Upper lobe of left lung (tissue), 6 donors: Measurements from ENCODE around the gene POLE. TPM values are rescaled to one million over a fixed set of nuclear protein-coding genes. Genes with fewer than 3 reads are reported as not detected.

Experiments
- ATAC-seq, 2 donors: fragments of 200-7000 bp; cut with Tn5 transposase; one replicate each; pipeline ENCODE4 v1.9.1; 2022; ENCODE audit warnings: mild to moderate bottlenecking in 2 of 2, moderate library complexity in 2 of 2; ENCODE audit not compliant: low FRiP score in 2 of 2
- DNase-seq, 2 donors: peaks; one replicate each; pipeline ENCODE4 v3.0.0-alpha.2; 2019 to 2020
- H3K27ac ChIP-seq, 4 donors: fragments of 200-600 bp; sonication (generic); one replicate each; pipeline ENCODE4 v1.5.1; 2016 to 2019
- H3K27me3 ChIP-seq, 4 donors: fragments of 200-600 bp; sonication (generic); one replicate each; pipeline ENCODE4 v1.5.1; 2017 to 2019
- H3K36me3 ChIP-seq, 4 donors: fragments of 200-600 bp; sonication (generic); one replicate each; pipeline ENCODE4 v1.5.1; 2016 to 2019
- H3K4me1 ChIP-seq, 4 donors: fragments of 200-600 bp; sonication (generic); one replicate each; pipeline ENCODE4 v1.5.1; 2018 to 2019
- H3K4me3 ChIP-seq, 4 donors: fragments of 200-600 bp; sonication (generic); one replicate each; pipeline ENCODE4 v1.5.1; 2017 to 2019; ENCODE audit warnings: mild to moderate bottlenecking in 2 of 4, moderate library complexity in 1 of 4
- H3K9me3 ChIP-seq, 4 donors: fragments of 200-600 bp; sonication (generic); one replicate each; pipeline ENCODE4 v1.5.1; 2018 to 2019
- EP300 ChIP-seq, 4 donors: sonication (generic); formaldehyde crosslinking; IDR thresholded peaks; one replicate each; pipeline ENCODE4 v1.5.1; 2017; ENCODE audit warnings: antibody characterized with exemption in 4 of 4, control low read depth in 2 of 4
- POLR2A ChIP-seq, 4 donors: fragments of 450-650 bp; IDR thresholded peaks; one replicate each; pipeline ENCODE4 v1.5.1; 2016 to 2017; ENCODE audit warnings: antibody characterized with exemption in 4 of 4, mild to moderate bottlenecking in 2 of 4
- POLR2AphosphoS5 ChIP-seq, 2 donors: sonication (generic); formaldehyde crosslinking; IDR thresholded peaks; one replicate each; pipeline ENCODE4 v1.5.1; 2017; ENCODE audit warnings: antibody characterized with exemption in 2 of 2
- WGBS, 2 donors: methylation state at CpG; one replicate each; pipeline ENCODE4 v1.1.5; 2017 to 2018; 5-methylcytosine and 5-hydroxymethylcytosine counted together
- total RNA-seq, 6 donors: library from RNA; depleted of rRNA in 4 of 6; stranded (reverse); fragments of >200 nt in 4 of 6; gene quantifications; one replicate each; pipeline versions ENCODE4 v1.1.0 to v1.2.1, GENCODE V29; 2016 to 2021
- TF ChIP-seq, protein P1 (sequence below), 6 experiments: fragments of 450-650 bp in 4 of 6; fragments of 200-600 bp in 2 of 6; sonication (generic) in 2 of 6; IDR thresholded peaks; one replicate each; pipeline ENCODE4 v1.5.1; 2016 to 2019; ENCODE audit warnings: antibody characterized with exemption in 6 of 6
- donor health status: DM: no; HTN: no; CAD: no; lungs with moderate emphysema.
- donor health status: DM: no; HTN: yes; CAD: no; lungs with severe emphysema.

The POLE gene
- total RNA-seq, 6 donors from 2014 or later, result 16.6 to 228 (median 26.2) TPM

DNA sequence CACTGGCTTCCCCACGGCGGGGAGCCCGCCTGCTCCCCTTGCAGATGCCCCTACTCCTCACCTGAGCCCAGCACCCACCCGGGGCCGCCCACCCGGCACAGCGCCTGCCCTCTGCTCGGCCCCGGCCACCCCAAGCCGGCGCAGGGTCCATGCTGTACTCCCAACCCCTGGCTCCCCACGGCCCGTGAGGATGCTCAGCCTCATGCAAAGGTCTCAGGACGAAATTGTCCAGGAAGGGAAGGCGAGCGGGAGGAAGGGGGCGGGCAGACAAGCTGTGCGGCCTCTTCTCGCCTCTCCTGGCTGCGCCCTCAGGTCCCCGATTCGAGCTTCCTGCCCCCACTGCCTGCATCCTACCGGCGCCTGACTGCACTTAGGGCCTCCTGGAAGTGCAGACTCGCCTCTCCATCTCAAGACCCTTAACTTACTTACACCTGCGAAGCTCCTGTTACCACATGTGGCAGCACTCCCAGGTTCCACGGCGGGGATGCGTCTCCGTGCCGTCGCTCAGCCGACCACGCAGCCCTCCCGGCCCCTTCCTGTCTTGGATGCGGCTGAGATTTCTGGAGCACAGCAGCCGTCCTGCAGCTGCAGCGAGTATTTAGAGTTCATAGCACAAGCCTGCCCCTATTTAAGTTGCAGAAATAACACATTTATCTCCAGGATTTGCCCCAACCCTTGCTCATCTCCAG is 94.7 kb downstream of the POLE start:
- H3K27ac ChIP-seq, result no peak overlapping the region
- no peaks in the 10 kb centered on the region for H3K36me3 ChIP-seq
- WGBS, 2 donors, result 84 to 90% methylated on average over 26 to 38 of the region's 38 CpGs
- ATAC-seq, result no peak
- DNase-seq, result peak in 1 of 2 donors; percentile 80
- H3K4me3 ChIP-seq, result no peak overlapping the region
- TF ChIP-seq, protein P1, sequence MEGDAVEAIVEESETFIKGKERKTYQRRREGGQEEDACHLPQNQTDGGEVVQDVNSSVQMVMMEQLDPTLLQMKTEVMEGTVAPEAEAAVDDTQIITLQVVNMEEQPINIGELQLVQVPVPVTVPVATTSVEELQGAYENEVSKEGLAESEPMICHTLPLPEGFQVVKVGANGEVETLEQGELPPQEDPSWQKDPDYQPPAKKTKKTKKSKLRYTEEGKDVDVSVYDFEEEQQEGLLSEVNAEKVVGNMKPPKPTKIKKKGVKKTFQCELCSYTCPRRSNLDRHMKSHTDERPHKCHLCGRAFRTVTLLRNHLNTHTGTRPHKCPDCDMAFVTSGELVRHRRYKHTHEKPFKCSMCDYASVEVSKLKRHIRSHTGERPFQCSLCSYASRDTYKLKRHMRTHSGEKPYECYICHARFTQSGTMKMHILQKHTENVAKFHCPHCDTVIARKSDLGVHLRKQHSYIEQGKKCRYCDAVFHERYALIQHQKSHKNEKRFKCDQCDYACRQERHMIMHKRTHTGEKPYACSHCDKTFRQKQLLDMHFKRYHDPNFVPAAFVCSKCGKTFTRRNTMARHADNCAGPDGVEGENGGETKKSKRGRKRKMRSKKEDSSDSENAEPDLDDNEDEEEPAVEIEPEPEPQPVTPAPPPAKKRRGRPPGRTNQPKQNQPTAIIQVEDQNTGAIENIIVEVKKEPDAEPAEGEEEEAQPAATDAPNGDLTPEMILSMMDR (IDR thresholded peaks at IDR 0.05), result no peak
- H3K27me3 ChIP-seq, result no peaks in the 10 kb centered on the region
- H3K9me3 ChIP-seq, result no peaks in the 10 kb centered on the region
- peaks cover 4 to 13% (median 8%) of the 10 kb centered on the region in 4 donors for H3K4me1 ChIP-seq

DNA sequence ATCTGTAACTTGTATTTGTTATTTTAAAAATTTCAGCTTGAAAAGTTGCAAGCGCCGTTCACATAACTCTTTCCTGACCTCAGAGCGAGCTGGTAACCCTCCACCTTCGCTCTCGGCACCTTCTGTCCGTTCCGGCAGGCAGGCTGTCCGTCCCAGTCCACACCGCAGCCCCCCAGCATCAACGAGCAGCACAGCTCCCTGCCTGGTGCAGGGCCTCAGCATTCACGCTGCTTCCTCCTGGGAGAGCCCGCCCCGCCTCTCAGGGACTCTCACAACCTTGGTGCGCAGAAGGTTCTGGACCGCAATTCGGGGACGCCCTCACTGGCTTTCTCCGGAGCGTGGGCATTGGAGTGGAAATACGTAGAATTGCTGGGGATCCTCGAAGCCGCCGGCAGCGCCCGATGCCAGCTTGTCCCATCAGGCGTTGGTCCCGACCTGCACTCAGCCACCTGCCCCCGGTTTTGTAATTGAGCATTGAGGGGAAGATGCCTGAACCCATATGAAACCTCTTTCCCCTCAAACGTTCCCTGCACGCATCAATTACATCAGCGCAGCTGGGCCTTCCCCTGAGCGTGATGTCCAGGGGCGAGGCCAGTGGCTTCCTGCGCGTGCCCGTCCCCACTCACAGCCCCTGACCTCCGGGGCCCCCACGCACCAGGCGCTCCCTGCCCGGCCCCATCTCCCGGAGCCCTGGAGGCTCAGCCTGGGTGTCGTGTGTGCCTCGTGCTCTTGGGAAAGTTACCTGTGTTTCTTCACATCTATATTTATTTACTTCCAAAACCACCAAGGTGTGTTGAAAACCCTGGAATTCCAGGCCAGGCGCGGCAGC is 95.8 kb downstream of the POLE start:
- no peak for TF ChIP-seq EP300 (IDR thresholded peaks at IDR 0.05)
- Histone ChIP-seq H3K4me3 (no peak overlapping the region), H3K36me3 (no peaks in the 10 kb centered on the region), H3K9me3 (no peaks in the 10 kb centered on the region), H3K4me1 (peaks cover 4 to 13% (median 8%) of the 10 kb centered on the region in 4 donors), H3K27ac (no peak overlapping the region), H3K27me3 (no peaks in the 10 kb centered on the region)
- ATAC-seq, result no peak
- peak in 1 of 2 donors; percentile 73 for DNase-seq
- WGBS, 2 donors, result 92 to 94% methylated on average over 44 to 45 of the region's 45 CpGs

DNA sequence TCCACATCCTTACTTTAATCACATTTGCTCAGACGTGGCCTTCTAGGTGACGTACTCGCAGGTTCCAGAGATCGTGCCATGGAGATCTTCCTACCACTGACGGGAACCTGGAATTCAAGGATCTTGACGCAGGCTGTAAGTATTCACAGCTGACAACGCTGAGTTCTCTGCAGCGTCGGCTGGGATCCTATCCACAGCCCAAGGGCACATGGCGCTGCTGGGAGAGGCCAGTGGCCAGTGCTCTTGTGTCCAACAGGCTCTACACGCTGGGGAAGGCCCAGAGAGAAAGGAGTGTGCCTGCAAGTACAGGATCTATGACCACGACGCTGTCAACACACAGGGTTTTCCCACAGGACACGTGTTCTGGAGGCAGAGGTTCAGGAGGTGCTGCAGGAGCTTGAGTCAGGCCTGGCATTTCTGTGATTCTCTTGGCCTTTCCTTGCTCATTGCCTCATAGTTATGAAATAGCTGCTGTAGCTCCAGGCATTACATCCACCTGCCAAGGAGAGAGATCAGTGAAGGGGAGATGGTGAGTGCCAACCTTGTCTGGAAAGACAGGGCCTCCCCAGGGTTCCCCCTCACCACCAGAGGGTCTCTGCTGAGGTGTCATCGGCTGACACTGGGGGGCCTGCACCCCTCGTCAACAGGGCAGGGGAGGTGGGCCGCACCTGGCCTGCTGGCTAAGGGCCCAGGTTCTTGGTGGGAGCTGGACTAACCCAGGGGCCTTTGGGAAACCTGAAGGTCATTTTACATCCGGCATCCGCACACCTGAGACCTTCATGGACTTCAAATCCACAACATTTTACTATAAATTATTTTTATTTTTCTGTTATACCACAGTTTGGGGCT is 98.1 kb downstream of the POLE start:
- 95 to 97% methylated on average over 15 to 19 of the region's 19 CpGs for WGBS, 2 donors
- no peak for DNase-seq
- TF ChIP-seq EP300 (IDR thresholded peaks at IDR 0.05) (no peak), POLR2A (IDR thresholded peaks at IDR 0.05) (no peak), POLR2AphosphoS5 (IDR thresholded peaks at IDR 0.05) (no peak)
- TF ChIP-seq, protein P1 (IDR thresholded peaks at IDR 0.05), result no peak
- Histone ChIP-seq H3K36me3 (peaks cover 0 to 7% (median 2%) of the 10 kb centered on the region in 4 donors), H3K9me3 (no peaks in the 10 kb centered on the region), H3K27me3 (no peaks in the 10 kb centered on the region), H3K4me3 (no peak overlapping the region), H3K4me1 (peaks cover 0 to 9% (median 4%) of the 10 kb centered on the region in 4 donors), H3K27ac (no peak overlapping the region)
- no peak for ATAC-seq

DNA sequence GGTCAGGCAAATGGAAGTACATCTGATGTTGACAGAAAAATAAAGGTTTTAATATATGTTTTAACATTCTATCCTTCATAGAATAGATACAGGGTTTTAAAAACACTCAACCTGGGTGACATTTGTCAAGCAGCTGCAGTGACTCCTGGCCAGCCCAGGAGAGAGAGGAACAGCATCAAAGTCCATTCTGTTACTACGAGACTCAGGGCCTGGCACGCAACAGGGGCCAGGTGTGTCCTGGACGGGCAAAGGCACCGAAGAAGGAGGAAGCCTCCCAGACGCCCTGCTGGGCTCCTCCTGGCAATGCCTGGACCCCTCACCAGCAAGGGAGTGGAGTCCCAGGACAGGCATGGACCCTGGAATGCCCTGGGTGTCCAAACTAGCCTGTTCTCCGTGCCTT is 98.8 kb downstream of the POLE start:
- peaks cover 0 to 3% (median 0%) of the 10 kb centered on the region in 4 donors for H3K4me1 ChIP-seq
- H3K27ac ChIP-seq, result no peak overlapping the region
- H3K27me3 ChIP-seq, result no peaks in the 10 kb centered on the region
- no peak for ATAC-seq
- WGBS, 2 donors, result 75 to 88% methylated on average over 4 to 6 of the region's 6 CpGs
- H3K4me3 ChIP-seq, result no peak overlapping the region
- no peak for DNase-seq
- H3K36me3 ChIP-seq, result peaks cover 0 to 12% (median 2%) of the 10 kb centered on the region in 4 donors
- H3K9me3 ChIP-seq, result no peaks in the 10 kb centered on the region
- TF ChIP-seq POLR2A (IDR thresholded peaks at IDR 0.05), result no peak
- no peak for TF ChIP-seq POLR2AphosphoS5 (IDR thresholded peaks at IDR 0.05)
- TF ChIP-seq, protein P1 (IDR thresholded peaks at IDR 0.05), result no peak
- no peak for TF ChIP-seq EP300 (IDR thresholded peaks at IDR 0.05)

DNA sequence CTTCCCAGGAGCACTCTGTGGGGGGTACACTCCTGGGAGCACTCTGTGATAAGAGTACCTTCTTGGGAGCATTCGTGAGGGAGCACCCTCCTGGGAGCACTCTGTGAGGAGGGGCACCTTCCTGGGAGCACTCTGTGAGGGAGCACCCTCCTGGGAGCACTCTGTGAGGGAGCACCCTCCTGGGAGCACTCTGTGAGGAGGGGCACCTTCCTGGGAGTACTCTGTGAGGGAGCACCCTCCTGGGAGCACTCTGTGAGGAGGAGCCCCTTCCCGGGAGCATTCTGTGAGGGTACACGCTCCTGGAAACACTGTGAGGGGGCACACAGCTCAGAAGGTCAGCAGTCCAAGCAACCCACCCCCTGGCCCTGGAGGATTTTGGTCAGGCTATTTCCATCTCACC is 99.4 kb downstream of the POLE start:
- no peak for TF ChIP-seq EP300 (IDR thresholded peaks at IDR 0.05)
- ATAC-seq (no peak), DNase-seq (no peak)
- 70 to 90% methylated on average over 2 to 3 of the region's 3 CpGs for WGBS, 2 donors
- H3K4me3 ChIP-seq, result no peak overlapping the region
- no peaks in the 10 kb centered on the region for H3K4me1 ChIP-seq
- no peaks in the 10 kb centered on the region for H3K27me3 ChIP-seq
- H3K27ac ChIP-seq, result no peak overlapping the region
- H3K36me3 ChIP-seq, result peaks cover 0 to 14% (median 5%) of the 10 kb centered on the region in 4 donors
- no peaks in the 10 kb centered on the region for H3K9me3 ChIP-seq
